ENCODE results near the gene AUNIP.

Gene AUNIP

DNA sequence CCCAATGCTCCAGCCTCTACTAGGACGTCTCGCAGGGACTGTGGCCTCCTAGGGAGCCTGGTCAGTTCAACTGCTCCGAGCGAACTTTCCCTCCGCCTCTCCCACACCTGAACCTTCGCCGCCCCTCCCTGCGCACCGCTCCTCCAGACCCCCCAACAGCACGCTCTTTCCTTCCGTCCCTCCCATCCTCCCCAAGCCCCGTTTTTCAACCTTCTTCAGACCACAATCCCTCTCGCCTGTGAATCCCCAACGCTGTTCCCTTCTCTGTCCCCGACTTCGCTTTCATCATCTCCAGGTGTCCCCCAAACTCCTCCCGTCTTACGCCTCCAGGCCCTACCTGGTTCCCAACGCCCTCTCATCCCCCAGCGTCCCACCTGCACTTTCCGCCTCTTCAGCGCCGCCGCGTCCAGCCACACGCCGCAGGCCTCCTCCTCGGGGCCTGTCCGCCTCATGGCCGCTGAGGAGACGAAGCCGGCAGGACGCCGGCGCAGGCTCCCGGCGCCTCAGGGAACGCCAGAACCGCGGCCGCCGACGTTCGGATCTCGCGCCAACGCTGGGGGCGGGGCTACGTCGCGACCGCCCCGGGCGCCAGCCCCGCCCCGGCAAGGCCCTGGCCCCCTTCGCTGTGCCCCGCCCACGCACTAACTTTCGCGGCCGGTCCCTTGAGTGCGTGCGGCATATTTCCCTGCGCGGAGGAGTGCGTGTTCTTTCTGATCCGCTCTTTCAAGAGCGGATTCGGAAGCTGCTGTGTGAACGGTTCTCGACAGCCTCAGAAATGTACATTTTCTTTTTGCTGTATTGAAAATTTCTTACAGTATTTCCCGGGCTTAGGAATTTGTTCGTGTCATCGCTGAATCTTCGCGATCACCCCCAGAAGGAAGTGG lies at the start of gene AUNIP:
TSS of gene AUNIP (minus strand) at position 552 of the 884 bp plus-strand sequence. CDS start at position 452, 100 bp downstream.
- no peaks in the 10 kb centered on the region for H3K27me3 Mint-ChIP-seq (ENCODE audit: low read depth)
- H3K9me3 Mint-ChIP-seq, result no peaks in the 10 kb centered on the region
- peak within 1 kb of the TSS; percentile 89 for H3K4me3 Mint-ChIP-seq
- H3K27ac Mint-ChIP-seq, result peak within 1 kb of the TSS; percentile 93
- H3K36me3 Mint-ChIP-seq (ENCODE audit: low read depth), result no peaks in the 10 kb centered on the region
- peaks cover 17% of the 10 kb centered on the region for H3K4me1 Mint-ChIP-seq (ENCODE audit: low read depth)

DNA sequence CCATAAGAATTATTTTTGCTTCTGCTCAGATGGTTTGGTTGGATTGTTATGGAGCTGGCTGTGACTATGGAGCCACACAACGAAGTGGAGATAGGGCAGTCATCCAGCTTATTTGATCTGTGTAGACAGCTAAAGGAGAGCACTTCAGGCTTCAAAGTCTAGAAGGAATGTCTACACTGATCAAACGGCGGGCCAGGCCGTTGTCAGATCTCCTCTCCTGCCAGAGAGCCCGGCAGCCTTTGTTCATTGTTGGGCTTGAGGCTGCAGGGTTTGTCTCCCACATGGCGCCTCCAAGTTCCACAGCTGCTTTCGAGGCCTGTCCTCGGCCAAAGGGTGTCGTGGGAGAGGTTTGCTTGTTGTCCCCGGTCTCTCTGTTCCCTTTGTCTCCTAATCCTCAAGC lies 49.8 kb upstream of the AUNIP start:
- H3K27me3 Mint-ChIP-seq (ENCODE audit: low read depth), result peaks cover 30% of the 10 kb centered on the region
- peaks cover 16% of the 10 kb centered on the region for H3K4me1 Mint-ChIP-seq (ENCODE audit: low read depth)
- peaks cover 7% of the 10 kb centered on the region for H3K36me3 Mint-ChIP-seq (ENCODE audit: low read depth)
- no peak overlapping the region for H3K4me3 Mint-ChIP-seq
- no peaks in the 10 kb centered on the region for H3K9me3 Mint-ChIP-seq
- no peak overlapping the region for H3K27ac Mint-ChIP-seq

DNA sequence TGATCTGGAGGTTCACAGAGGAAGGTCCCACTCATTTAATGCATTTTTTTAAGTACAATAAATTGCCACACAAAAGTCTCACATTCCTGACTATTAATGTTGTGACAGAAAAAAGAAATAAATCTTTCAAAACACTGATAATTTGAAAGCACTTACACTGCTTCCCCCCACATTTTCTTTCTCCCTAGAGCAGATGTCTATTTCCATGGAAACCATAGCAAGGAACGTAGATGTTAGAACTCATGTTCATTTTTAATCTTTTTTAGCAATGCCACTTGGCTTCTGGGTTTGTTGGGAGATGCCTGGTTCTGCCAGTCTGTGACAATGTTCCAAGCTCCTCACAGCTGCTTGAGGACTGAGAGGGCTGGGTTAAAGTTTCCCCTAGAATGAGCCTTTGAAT lies 48.9 kb upstream of the AUNIP start:
- Mint-ChIP-seq H3K4me1 (ENCODE audit: low read depth) (peaks cover 23% of the 10 kb centered on the region), H3K27ac (no peak overlapping the region), H3K36me3 (ENCODE audit: low read depth) (peaks cover 14% of the 10 kb centered on the region), H3K9me3 (no peaks in the 10 kb centered on the region), H3K4me3 (no peak overlapping the region), H3K27me3 (ENCODE audit: low read depth) (peaks cover 30% of the 10 kb centered on the region)

DNA sequence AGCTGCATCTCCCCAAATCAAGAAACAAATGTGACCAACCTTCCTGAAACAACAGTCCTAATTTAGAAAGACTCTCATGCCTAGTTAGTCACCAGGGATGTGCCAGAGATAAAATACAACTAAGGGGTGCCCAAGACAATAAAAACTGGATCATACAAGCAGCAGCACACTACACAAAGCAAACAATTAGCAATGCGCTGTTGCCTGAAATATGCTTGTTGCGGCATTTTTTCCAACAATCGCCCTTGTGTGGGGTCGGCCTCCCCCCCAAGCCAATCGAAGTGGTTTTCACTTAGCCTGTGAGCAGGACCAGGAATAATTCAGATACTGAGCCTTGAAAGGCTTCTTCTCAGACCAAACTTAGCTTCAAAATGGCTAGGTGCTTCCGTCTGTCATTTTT lies 48.3 kb upstream of the AUNIP start:
- no peaks in the 10 kb centered on the region for H3K9me3 Mint-ChIP-seq
- H3K4me1 Mint-ChIP-seq (ENCODE audit: low read depth), result peaks cover 27% of the 10 kb centered on the region
- H3K27ac Mint-ChIP-seq, result no peak overlapping the region
- peaks cover 30% of the 10 kb centered on the region for H3K27me3 Mint-ChIP-seq (ENCODE audit: low read depth)
- H3K4me3 Mint-ChIP-seq, result peak overlapping the region; percentile 85
- H3K36me3 Mint-ChIP-seq (ENCODE audit: low read depth), result peaks cover 18% of the 10 kb centered on the region

DNA sequence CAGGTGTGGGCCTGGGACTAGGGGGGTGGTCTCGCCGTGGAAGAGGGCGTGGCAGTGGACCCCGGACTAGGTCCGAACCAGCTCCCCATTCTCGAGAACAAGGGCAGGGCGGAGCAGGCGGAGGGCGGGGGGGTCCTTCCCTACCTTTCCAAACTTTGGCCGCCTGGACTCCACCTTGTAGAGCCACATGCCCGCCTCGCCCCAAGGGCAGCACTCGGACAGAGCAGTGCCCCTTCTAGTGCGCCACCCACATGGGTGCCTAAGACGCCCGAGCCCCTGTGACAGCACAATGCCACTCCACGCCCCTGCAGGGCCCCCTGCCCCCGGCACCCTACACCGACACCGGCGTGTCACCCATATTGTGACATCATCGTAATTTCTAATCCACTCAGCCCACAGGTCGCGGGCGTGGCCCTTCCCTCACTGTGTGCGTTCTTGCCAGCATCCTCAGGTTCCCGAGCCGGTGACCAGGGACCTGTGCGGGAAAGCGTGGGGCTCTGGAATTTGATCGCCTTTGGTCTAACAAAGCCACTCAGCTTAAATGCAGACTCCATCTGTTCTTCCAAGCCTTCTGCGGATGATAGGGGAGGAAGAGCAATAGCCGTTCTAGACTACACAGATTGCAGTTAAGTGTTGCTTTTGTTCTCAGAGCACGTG lies 47.5 kb upstream of the AUNIP start:
- peaks cover 19% of the 10 kb centered on the region for H3K36me3 Mint-ChIP-seq (ENCODE audit: low read depth)
- peak overlapping the region; percentile 70 for H3K27ac Mint-ChIP-seq
- peaks cover 29% of the 10 kb centered on the region for H3K4me1 Mint-ChIP-seq (ENCODE audit: low read depth)
- peak overlapping the region; percentile 85 for H3K4me3 Mint-ChIP-seq
- H3K9me3 Mint-ChIP-seq, result no peaks in the 10 kb centered on the region
- peaks cover 30% of the 10 kb centered on the region for H3K27me3 Mint-ChIP-seq (ENCODE audit: low read depth)

DNA sequence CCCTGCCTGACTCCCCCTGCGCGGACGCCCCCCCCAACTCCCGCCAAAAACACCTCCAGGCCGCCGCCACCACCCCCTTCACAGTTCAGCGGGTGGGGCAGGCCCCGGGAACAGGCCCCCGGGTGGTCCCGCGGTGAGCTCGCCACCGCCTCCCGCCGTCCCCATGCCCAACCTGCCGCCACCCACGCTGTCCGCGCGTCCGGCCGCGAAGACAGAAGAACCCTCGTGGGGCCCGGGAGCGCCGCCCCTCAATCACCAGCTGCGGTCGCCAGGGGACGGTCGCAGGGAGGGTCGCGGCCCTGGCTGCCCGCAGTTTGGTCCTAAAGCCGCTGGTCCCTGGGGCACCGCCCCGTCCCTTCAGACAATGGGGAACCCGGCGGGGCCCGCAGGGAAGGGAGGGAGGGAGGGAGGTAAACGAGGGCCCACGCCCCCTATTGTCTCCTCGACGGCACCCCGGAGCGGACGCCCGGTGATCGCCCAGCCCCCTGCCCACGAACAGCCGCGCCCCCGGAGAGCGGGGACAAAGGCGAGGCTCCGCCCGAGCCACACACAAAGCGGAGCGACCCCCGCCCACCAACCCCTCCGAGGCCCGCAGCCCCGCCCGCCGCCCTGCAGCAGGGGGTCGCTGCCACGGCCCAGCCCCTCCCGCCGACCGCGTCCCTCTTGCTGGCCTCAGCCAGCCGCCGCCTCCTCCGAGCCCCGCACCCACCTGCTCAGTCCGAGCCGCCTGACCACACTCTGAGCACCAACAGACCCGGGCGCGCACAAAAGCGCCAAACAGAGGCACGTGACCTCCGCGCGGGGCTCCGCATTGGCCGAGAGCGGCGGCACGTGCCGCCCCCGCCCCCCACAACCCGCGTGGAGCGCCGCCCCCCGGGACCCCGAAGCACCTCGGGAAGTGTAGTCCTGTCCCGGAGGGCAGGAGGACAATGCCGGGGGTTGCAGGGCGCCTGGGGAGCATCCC lies 46.7 kb upstream of the AUNIP start, which contains the start of gene STMN1:
TSS of gene STMN1 (minus strand) at position 740 of the 964 bp plus-strand sequence. CDS start 1,743 bp downstream, outside the sequence.
- peaks cover 33% of the 10 kb centered on the region for H3K4me1 Mint-ChIP-seq (ENCODE audit: low read depth)
- H3K27me3 Mint-ChIP-seq (ENCODE audit: low read depth), result peaks cover 29% of the 10 kb centered on the region
- peak within 1 kb of the TSS; percentile 95 for H3K4me3 Mint-ChIP-seq

DNA sequence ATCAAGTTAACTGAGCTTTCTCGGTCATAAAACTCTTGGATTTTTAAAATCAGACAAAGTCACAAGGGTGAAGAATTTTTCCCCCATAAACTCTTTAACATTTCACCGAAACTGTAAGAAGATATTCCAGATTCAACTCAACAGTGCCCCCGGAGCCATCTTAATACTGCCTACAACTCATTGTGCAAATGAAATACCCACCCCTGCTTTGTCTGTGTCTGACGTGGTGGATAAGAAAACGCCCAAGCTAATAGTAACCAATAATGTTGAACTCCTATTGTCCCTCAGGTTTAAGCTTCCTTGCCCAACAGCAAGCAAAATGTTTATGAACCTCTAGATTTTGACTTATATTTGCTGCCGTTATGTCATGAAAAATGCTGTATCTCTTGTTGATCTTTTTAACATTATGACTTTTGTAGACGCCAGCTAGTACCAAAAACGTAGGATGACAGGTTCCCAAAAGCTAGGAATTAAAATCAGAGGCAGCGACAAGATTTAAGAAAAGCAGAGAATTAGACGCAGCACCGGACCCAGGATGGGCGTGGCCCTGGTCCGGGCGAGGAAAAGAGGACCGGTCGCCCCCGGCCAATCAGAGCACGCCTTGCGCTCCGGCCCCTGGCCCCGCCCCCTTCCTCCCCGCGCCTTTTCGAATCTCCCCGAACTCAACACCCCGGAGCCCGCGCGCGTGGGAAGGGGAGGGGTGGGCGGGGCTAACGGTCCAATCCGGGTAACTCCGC lies 45.9 kb upstream of the AUNIP start:
- H3K4me1 Mint-ChIP-seq (ENCODE audit: low read depth), result peaks cover 39% of the 10 kb centered on the region
- H3K36me3 Mint-ChIP-seq (ENCODE audit: low read depth), result peaks cover 32% of the 10 kb centered on the region
- H3K9me3 Mint-ChIP-seq, result no peaks in the 10 kb centered on the region
- H3K27me3 Mint-ChIP-seq (ENCODE audit: low read depth), result peaks cover 24% of the 10 kb centered on the region
- peak overlapping the region; percentile 95 for H3K4me3 Mint-ChIP-seq
- peak overlapping the region; percentile 92 for H3K27ac Mint-ChIP-seq

More for the DNA sequence above, 46.7 kb upstream of the AUNIP start, which contains the start of gene STMN1:
- Mint-ChIP-seq H3K9me3 (no peaks in the 10 kb centered on the region), H3K27ac (peak within 1 kb of the TSS; percentile 92), H3K36me3 (ENCODE audit: low read depth) (peaks cover 25% of the 10 kb centered on the region)

DNA sequence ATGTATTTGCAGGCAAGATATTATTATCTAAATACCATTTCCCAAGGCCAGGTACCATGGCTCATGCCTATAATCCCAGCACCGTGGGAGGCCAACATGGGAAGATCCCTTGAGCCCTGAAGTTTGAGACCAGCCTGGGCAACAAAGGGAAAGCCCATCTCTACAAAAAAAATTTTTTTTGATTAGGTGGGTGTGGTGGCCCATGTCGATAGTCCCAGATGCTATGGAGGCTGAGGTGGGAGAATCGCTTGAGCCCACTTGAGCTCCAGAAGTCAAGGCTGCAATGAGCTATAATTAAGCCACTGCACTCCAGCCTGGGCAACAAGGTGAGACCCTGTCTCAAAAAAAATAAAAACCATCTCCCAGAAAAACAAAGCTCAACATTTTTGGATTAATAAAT lies 44.7 kb upstream of the AUNIP start:
- peak overlapping the region; percentile 92 for H3K27ac Mint-ChIP-seq
- H3K27me3 Mint-ChIP-seq (ENCODE audit: low read depth), result peaks cover 20% of the 10 kb centered on the region
- peaks cover 47% of the 10 kb centered on the region for H3K4me1 Mint-ChIP-seq (ENCODE audit: low read depth)
- peak overlapping the region; percentile 95 for H3K4me3 Mint-ChIP-seq
- H3K9me3 Mint-ChIP-seq, result no peaks in the 10 kb centered on the region
- peaks cover 38% of the 10 kb centered on the region for H3K36me3 Mint-ChIP-seq (ENCODE audit: low read depth)

- peaks cover 45% of the 10 kb centered on the region for H3K36me3 Mint-ChIP-seq (ENCODE audit: low read depth)
- H3K27me3 Mint-ChIP-seq (ENCODE audit: low read depth), result peaks cover 7% of the 10 kb centered on the region
- H3K9me3 Mint-ChIP-seq, result no peaks in the 10 kb centered on the region
- H3K27ac Mint-ChIP-seq, result no peak overlapping the region
- peaks cover 53% of the 10 kb centered on the region for H3K4me1 Mint-ChIP-seq (ENCODE audit: low read depth)
- H3K4me3 Mint-ChIP-seq, result peak overlapping the region; percentile 15
These were observed 43.2 kb upstream of the AUNIP start for GRCh38 chr1:25902462-25902861.

- Mint-ChIP-seq H3K27me3 (ENCODE audit: low read depth) (no peaks in the 10 kb centered on the region), H3K4me3 (no peak overlapping the region), H3K9me3 (no peaks in the 10 kb centered on the region), H3K4me1 (ENCODE audit: low read depth) (peaks cover 55% of the 10 kb centered on the region), H3K27ac (peak overlapping the region; percentile 46), H3K36me3 (ENCODE audit: low read depth) (peaks cover 46% of the 10 kb centered on the region)
These were observed 41.0 kb upstream of the AUNIP start for GRCh38 chr1:25900219-25900618.

GRCh38 chr1:25899792-25900191 lies 40.5 kb upstream of the AUNIP start:
- no peaks in the 10 kb centered on the region for H3K27me3 Mint-ChIP-seq (ENCODE audit: low read depth)
- H3K4me3 Mint-ChIP-seq, result no peak overlapping the region
- H3K27ac Mint-ChIP-seq, result no peak overlapping the region
- H3K4me1 Mint-ChIP-seq (ENCODE audit: low read depth), result peaks cover 53% of the 10 kb centered on the region
- H3K9me3 Mint-ChIP-seq, result no peaks in the 10 kb centered on the region
- peaks cover 44% of the 10 kb centered on the region for H3K36me3 Mint-ChIP-seq (ENCODE audit: low read depth)

- H3K9me3 Mint-ChIP-seq, result no peaks in the 10 kb centered on the region
- no peak overlapping the region for H3K4me3 Mint-ChIP-seq
- peaks cover 43% of the 10 kb centered on the region for H3K4me1 Mint-ChIP-seq (ENCODE audit: low read depth)
- no peaks in the 10 kb centered on the region for H3K27me3 Mint-ChIP-seq (ENCODE audit: low read depth)
- H3K36me3 Mint-ChIP-seq (ENCODE audit: low read depth), result peaks cover 35% of the 10 kb centered on the region
- H3K27ac Mint-ChIP-seq, result peak overlapping the region; percentile 59
These were observed 39.2 kb upstream of the AUNIP start for GRCh38 chr1:25898223-25899015.

- Mint-ChIP-seq H3K9me3 (no peaks in the 10 kb centered on the region), H3K27me3 (ENCODE audit: low read depth) (no peaks in the 10 kb centered on the region), H3K4me3 (no peak overlapping the region), H3K4me1 (ENCODE audit: low read depth) (peaks cover 38% of the 10 kb centered on the region), H3K27ac (peak overlapping the region; percentile 52), H3K36me3 (ENCODE audit: low read depth) (peaks cover 30% of the 10 kb centered on the region)
These were observed 38.5 kb upstream of the AUNIP start for GRCh38 chr1:25897754-25898153.
